H9 (cell line): ENCODE results near the gene AP4B1. TPM values are rescaled to one million over a fixed set of nuclear protein-coding genes. Genes with fewer than 3 reads are reported as not detected.

Experiments
- DNase-seq: peaks from one replicate; pipeline ENCODE4 v3.0.0-alpha.2; 2017
- H2AFZ ChIP-seq: one replicate; pipeline ENCODE4 v1.6.1; 2013; ENCODE audit warnings: mild to moderate bottlenecking, low read length, control low read depth, moderate library complexity
- H2AK5ac ChIP-seq: 2 replicates; pipeline ENCODE4 v1.6.1; 2013; ENCODE audit warnings: low read length, control low read depth, mixed read lengths; ENCODE audit not compliant: insufficient read length
- H2BK120ac ChIP-seq: one replicate; pipeline ENCODE4 v1.6.1; 2013; ENCODE audit warnings: low read depth, mild to moderate bottlenecking, low read length, control low read depth, inconsistent platforms; ENCODE audit not compliant: poor library complexity, severe bottlenecking
- H2BK12ac ChIP-seq: 2 replicates; pipeline ENCODE4 v1.6.1; 2013; ENCODE audit warnings: low read length, control low read depth, mixed read lengths, low read depth; ENCODE audit not compliant: insufficient read length
- H2BK15ac ChIP-seq: 2 replicates; pipeline ENCODE4 v1.6.1; 2013; ENCODE audit warnings: low read depth, low read length, control low read depth
- H2BK20ac ChIP-seq: one replicate; pipeline ENCODE4 v1.6.1; 2013; ENCODE audit warnings: low read depth, mild to moderate bottlenecking, low read length, control low read depth, inconsistent platforms; ENCODE audit not compliant: poor library complexity, severe bottlenecking
- H2BK5ac ChIP-seq: 2 replicates; pipeline ENCODE4 v1.6.1; 2013; ENCODE audit warnings: low read length, control low read depth, mixed read lengths; ENCODE audit not compliant: insufficient read length
- H3K14ac ChIP-seq: 2 replicates; pipeline ENCODE4 v1.6.1; 2013; ENCODE audit warnings: low read length, control low read depth; ENCODE audit not compliant: insufficient read depth
- H3K18ac ChIP-seq: 2 replicates; pipeline ENCODE4 v1.6.1; 2013; ENCODE audit warnings: low read depth, mild to moderate bottlenecking, mixed read lengths, low read length, control low read depth; ENCODE audit not compliant: insufficient read length
- H3K23ac ChIP-seq: 2 replicates; pipeline ENCODE4 v1.6.1; 2013; ENCODE audit warnings: low read length, control low read depth, mixed read lengths, low read depth; ENCODE audit not compliant: insufficient read length
- H3K23me2 ChIP-seq: 2 replicates; pipeline ENCODE4 v1.6.1; 2013; ENCODE audit warnings: low read depth, mild to moderate bottlenecking, mixed read lengths, low read length, control low read depth; ENCODE audit not compliant: insufficient read length, poor library complexity, severe bottlenecking
- H3K27ac ChIP-seq: 2 replicates; pipeline ENCODE4 v1.5.1; 2013; ENCODE audit warnings: low read length, control low read depth, mixed read lengths, low read depth; ENCODE audit not compliant: insufficient read length
- H3K27me3 ChIP-seq: 2 replicates; pipeline ENCODE4 v1.6.1; 2013; ENCODE audit warnings: low read length, control low read depth, inconsistent platforms; ENCODE audit not compliant: insufficient read depth
- H3K4ac ChIP-seq: 2 replicates; pipeline ENCODE4 v1.6.1; 2013; ENCODE audit warnings: low read depth, mild to moderate bottlenecking, control low read depth, inconsistent platforms, low read length, moderate library complexity
- H3K4me1 ChIP-seq: 2 replicates; pipeline ENCODE4 v1.6.1; 2013; ENCODE audit warnings: low read length, control low read depth, inconsistent platforms; ENCODE audit not compliant: insufficient read depth
- H3K4me2 ChIP-seq: 2 replicates; pipeline ENCODE4 v1.6.1; 2013; ENCODE audit warnings: low read length, control low read depth, mixed read lengths; ENCODE audit not compliant: insufficient read length, insufficient read depth
- H3K56ac ChIP-seq: 2 replicates; pipeline ENCODE4 v1.6.1; 2013; ENCODE audit warnings: low read depth, mild to moderate bottlenecking, mixed read lengths, low read length, control low read depth; ENCODE audit not compliant: insufficient read length
- H3K79me1 ChIP-seq: 2 replicates; pipeline ENCODE4 v1.6.1; 2013; ENCODE audit warnings: low read depth, mild to moderate bottlenecking, moderate library complexity, low read length, control low read depth, inconsistent platforms; ENCODE audit not compliant: insufficient read depth, poor library complexity, severe bottlenecking
- H3K79me2 ChIP-seq: 2 replicates; pipeline ENCODE4 v1.6.1; 2013; ENCODE audit warnings: low read length, control low read depth, inconsistent platforms; ENCODE audit not compliant: insufficient read depth
- H3K9ac ChIP-seq: 2 replicates; pipeline ENCODE4 v1.6.1; 2013; ENCODE audit warnings: low read length, control low read depth, mixed read lengths; ENCODE audit not compliant: insufficient read length; ENCODE audit errors: extremely low read depth
- H3K9me3 ChIP-seq: one replicate; pipeline ENCODE4 v1.6.1; 2013; ENCODE audit warnings: low read depth, low read length, inconsistent platforms; ENCODE audit not compliant: control insufficient read depth
- H3T11ph ChIP-seq: one replicate; pipeline ENCODE4 v1.6.1; 2013; ENCODE audit warnings: mild to moderate bottlenecking, low read length, control low read depth, inconsistent platforms
- H4K20me1 ChIP-seq: one replicate; pipeline ENCODE4 v1.6.1; 2013; ENCODE audit not compliant: control insufficient read depth, insufficient read length, insufficient read depth
- H4K5ac ChIP-seq: 2 replicates; pipeline ENCODE4 v1.6.1; 2013; ENCODE audit warnings: low read depth, mild to moderate bottlenecking, mixed read lengths, low read length, control low read depth; ENCODE audit not compliant: insufficient read length
- H4K8ac ChIP-seq: replicated peaks from 2 replicates; pipeline ENCODE4 v1.6.1; 2013; ENCODE audit warnings: low read length, control low read depth, mixed read lengths, low read depth; ENCODE audit not compliant: insufficient read length
- H4K91ac ChIP-seq: 2 replicates; pipeline ENCODE4 v1.6.1; 2013; ENCODE audit warnings: low read depth, mild to moderate bottlenecking, moderate library complexity, mixed read lengths, low read length, control low read depth; ENCODE audit not compliant: insufficient read length
- H3K27ac Mint-ChIP-seq, 3 experiments: 2 replicates in 2 of 3; 3 replicates in 1 of 3; pipeline ENCODE4 v1.8.0; 2020 to 2021; ENCODE audit warnings: mixed read lengths in 3 of 3, mild to moderate bottlenecking in 1 of 3, moderate library complexity in 1 of 3
- H3K27me3 Mint-ChIP-seq: 2 replicates; pipeline ENCODE4 v1.8.0; 2021; ENCODE audit warnings: low read depth, mild to moderate bottlenecking, moderate library complexity, mixed read lengths
- H3K36me3 Mint-ChIP-seq, 3 experiments: 2 replicates in 2 of 3; 3 replicates in 1 of 3; pipeline ENCODE4 v1.8.0; 2020 to 2021; ENCODE audit warnings: low read depth in 3 of 3, mixed read lengths in 3 of 3; ENCODE audit not compliant: insufficient read depth in 1 of 3
- H3K4me1 Mint-ChIP-seq, 2 experiments: 2 replicates each; pipeline ENCODE4 v1.8.0; 2020; ENCODE audit warnings: mixed read lengths in 2 of 2
- H3K4me3 Mint-ChIP-seq, 2 experiments: 2 replicates in 1 of 2; 3 replicates in 1 of 2; pipeline ENCODE4 v1.8.0; 2020 to 2021; ENCODE audit warnings: mild to moderate bottlenecking in 2 of 2, mixed read lengths in 2 of 2, moderate library complexity in 1 of 2
- H3K9me3 Mint-ChIP-seq, 2 experiments: 2 replicates in 1 of 2; 3 replicates in 1 of 2; pipeline ENCODE4 v1.8.0; 2020; ENCODE audit warnings: mild to moderate bottlenecking in 2 of 2, mixed read lengths in 2 of 2, moderate library complexity in 1 of 2
- WGBS: extraction: QIAGEN DNeasy Blood & Tissue Kit; methylation state at CpG from one replicate; pipeline ENCODE4 v1.1.7; 2013; ENCODE audit warnings: missing lambda C conversion rate, low lambda C conversion rate, mixed read lengths; ENCODE audit not compliant: insufficient read length; ENCODE audit errors: extremely low coverage; 5-methylcytosine and 5-hydroxymethylcytosine counted together
- total RNA-seq: library from RNA; stranded (reverse); gene quantifications from 2 replicates; pipeline ENCODE4 v1.2.1, GENCODE V29; 2021
- TF ChIP-seq, protein P1 (sequence below): fragments of 200-600 bp; sonication (generic); conservative IDR thresholded peaks from 3 replicates; pipeline ENCODE4 v1.8.0; 2021; ENCODE audit warnings: antibody characterized with exemption, mild to moderate bottlenecking

Gene AP4B1
- total RNA-seq, 1 experiment from 2014 or later, result 19.3 TPM

DNA sequence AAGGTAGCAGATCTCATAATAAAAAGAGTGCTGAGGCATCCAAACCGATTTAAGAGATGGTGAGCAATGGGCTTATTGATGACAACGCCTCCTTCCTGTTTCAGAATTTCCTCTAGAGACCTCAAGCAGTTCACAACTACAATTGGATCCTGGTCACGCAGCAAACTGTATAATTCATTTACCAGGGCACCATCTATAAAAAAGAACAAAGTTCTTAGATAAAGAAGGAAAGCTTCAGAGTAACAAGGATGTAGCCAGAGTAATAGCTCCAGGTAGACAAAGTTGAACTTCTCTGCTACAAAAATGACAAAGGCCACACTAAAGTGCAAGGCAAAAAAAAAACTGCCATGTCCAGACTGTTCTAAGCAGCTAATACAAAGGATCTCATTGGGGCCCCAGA lies 3.4 kb downstream of the AP4B1 start:
- Histone ChIP-seq H2AFZ (no peak overlapping the region), H3K79me1 (no peaks in the 10 kb centered on the region), H3K4me1 (no peaks in the 10 kb centered on the region), H3T11ph (no peak overlapping the region), H2BK5ac (no peak overlapping the region), H2BK120ac (no peak overlapping the region), H2BK20ac (no peak overlapping the region), H3K27me3 (no peaks in the 10 kb centered on the region), H3K23ac (no peak overlapping the region), H3K9me3 (no peaks in the 10 kb centered on the region), H3K27ac (no peak overlapping the region), H4K20me1 (no peaks in the 10 kb centered on the region), H4K5ac (no peak overlapping the region), H3K56ac (no peak overlapping the region), H3K4me2 (no peak overlapping the region), H2BK12ac (no peak overlapping the region), H3K79me2 (no peaks in the 10 kb centered on the region), H2AK5ac (no peak overlapping the region), H3K23me2 (peaks cover 11% of the 10 kb centered on the region), H2BK15ac (no peak overlapping the region), H4K91ac (no peak overlapping the region), H3K18ac (no peak overlapping the region), H3K9ac (no peak overlapping the region), H4K8ac (no peak overlapping the region), H3K4ac (no peak overlapping the region), H3K14ac (no peak overlapping the region)
- peaks cover 10 to 11% of the 10 kb centered on the region in 2 experiments for H3K4me1 Mint-ChIP-seq
- TF ChIP-seq, protein P1, sequence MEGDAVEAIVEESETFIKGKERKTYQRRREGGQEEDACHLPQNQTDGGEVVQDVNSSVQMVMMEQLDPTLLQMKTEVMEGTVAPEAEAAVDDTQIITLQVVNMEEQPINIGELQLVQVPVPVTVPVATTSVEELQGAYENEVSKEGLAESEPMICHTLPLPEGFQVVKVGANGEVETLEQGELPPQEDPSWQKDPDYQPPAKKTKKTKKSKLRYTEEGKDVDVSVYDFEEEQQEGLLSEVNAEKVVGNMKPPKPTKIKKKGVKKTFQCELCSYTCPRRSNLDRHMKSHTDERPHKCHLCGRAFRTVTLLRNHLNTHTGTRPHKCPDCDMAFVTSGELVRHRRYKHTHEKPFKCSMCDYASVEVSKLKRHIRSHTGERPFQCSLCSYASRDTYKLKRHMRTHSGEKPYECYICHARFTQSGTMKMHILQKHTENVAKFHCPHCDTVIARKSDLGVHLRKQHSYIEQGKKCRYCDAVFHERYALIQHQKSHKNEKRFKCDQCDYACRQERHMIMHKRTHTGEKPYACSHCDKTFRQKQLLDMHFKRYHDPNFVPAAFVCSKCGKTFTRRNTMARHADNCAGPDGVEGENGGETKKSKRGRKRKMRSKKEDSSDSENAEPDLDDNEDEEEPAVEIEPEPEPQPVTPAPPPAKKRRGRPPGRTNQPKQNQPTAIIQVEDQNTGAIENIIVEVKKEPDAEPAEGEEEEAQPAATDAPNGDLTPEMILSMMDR, result no peak
- H3K27me3 Mint-ChIP-seq, result no peaks in the 10 kb centered on the region
- H3K9me3 Mint-ChIP-seq, result no peaks in the 10 kb centered on the region
- peaks cover 2 to 27% (median 17%) of the 10 kb centered on the region in 3 experiments; a peak in 4 of 7 replicates for H3K36me3 Mint-ChIP-seq
- no CpG with 5 or more reads among the region's 3 CpGs for WGBS
- DNase-seq, result no peak
- no peak overlapping the region for H3K4me3 Mint-ChIP-seq
- no peak overlapping the region for H3K27ac Mint-ChIP-seq
